Measurements from ENCODE around the gene SPATA31E1.
"Not testable (repeated sequence)": the region's sequence is repeated elsewhere in the genome, so short reads cannot be mapped to it uniquely, and the experiment has no call there.

Gene SPATA31E1

DNA sequence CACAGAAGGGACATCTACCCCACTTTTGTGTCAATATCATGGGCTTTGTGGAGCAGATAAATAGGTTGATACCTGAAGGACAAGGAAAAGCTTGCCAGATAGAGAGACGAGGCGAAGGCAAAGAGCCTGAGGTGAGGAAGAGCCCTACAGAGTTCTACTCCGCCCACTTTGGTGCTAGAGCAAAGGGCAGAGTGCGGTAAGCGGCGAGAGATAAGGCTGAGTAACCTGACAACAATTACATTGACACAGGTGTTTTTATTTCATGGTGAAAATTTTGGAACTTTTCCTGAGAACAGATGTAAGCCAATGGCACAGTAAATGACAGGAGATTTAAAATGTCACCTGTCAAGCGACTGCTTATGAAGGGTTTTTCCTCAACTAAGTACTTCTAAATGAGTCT is 51.8 kb downstream of the SPATA31E1 start:
- not testable (repeated sequence) for DNase-seq (ENCODE audit: low spot score)

DNA sequence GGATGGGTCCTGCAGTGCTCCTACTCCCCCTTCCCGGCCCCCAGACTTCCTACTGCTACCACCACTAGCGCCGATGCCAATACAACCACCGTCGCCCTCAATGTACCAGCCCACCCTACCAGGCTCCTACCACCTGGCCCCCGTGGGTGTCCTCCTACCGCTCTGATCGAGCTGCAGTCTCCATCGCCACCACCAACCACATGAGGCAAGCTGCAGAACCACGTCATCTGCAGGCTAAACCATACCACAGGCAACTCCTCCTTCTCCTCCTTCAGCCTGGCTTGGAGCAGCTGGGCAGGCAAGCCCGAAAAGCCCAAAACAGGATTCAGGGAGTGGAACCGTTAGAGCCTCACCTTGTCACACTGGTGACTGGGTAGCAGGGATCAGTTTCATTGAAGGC is 54.7 kb downstream of the SPATA31E1 start:
- DNase-seq (ENCODE audit: low spot score) = not testable (repeated sequence)

- DNase-seq (ENCODE audit: low spot score) = not testable (repeated sequence)
Observed at GRCh38 chr9:87937918-87938317, 55.2 kb downstream of the SPATA31E1 start.

GRCh38 chr9:87938336-87938735 is 55.7 kb downstream of the SPATA31E1 start:
- not testable (repeated sequence) for DNase-seq (ENCODE audit: low spot score)
